SU-DHL-6 (cell line): ENCODE results near the gene RPS29.

ENCODE experiments used
- EZH2phosphoT487 ChIP-seq: fragments of 200-600 bp; sonication (generic), shearing (Covaris generic); conservative IDR thresholded peaks from 2 replicates; pipeline ENCODE4 v1.6.1; 2018; ENCODE audit warnings: mild to moderate bottlenecking, antibody characterized with exemption, low read length, moderate library complexity, mixed read lengths
- TF ChIP-seq, protein P1 (sequence below): fragments of 200-600 bp; sonication (generic); IDR thresholded peaks from one replicate; pipeline ENCODE4 v1.5.1; 2017; ENCODE audit warnings: antibody characterized with exemption, mild to moderate bottlenecking, low read length, moderate library complexity; ENCODE audit not compliant: insufficient read depth, poor library complexity, severe bottlenecking

DNA sequence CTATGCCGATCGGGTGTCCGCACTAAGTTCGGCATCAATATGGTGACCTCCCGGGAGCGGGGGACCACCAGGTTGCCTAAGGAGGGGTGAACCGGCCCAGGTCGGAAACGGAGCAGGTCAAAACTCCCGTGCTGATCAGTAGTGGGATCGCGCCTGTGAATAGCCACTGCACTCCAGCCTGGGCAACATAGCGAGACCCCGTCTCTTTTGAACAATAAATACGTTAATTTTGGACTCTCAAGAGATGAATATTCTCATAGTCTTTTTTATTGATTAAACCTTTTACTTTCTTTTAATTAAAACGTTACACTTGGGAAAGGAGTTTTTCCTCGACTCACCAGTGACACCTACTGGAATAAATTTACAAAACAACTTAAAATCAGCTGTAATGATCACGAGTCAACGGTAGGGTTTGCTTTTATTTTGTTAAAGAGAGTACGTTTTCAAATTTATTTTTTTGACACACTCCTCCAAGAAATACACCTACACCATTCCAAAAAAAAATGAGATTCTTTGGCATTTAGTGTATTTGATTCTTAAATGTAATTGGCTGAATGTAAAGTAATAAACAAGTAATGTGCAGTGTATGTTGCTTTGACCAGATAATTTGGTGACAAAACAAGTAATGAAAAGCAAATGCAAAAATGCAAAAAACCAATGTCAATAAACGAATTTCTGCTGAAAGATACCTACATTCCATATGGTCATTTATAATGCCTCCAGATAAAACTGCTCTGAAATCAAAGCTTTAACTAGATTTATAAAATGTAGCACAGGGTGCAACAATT lies 687 bp upstream of the RPS29 start:
- TF ChIP-seq, protein P1, sequence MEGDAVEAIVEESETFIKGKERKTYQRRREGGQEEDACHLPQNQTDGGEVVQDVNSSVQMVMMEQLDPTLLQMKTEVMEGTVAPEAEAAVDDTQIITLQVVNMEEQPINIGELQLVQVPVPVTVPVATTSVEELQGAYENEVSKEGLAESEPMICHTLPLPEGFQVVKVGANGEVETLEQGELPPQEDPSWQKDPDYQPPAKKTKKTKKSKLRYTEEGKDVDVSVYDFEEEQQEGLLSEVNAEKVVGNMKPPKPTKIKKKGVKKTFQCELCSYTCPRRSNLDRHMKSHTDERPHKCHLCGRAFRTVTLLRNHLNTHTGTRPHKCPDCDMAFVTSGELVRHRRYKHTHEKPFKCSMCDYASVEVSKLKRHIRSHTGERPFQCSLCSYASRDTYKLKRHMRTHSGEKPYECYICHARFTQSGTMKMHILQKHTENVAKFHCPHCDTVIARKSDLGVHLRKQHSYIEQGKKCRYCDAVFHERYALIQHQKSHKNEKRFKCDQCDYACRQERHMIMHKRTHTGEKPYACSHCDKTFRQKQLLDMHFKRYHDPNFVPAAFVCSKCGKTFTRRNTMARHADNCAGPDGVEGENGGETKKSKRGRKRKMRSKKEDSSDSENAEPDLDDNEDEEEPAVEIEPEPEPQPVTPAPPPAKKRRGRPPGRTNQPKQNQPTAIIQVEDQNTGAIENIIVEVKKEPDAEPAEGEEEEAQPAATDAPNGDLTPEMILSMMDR, result peak; percentile 93
- no peak for TF ChIP-seq EZH2phosphoT487
